ENCODE results near the gene HS3ST2.

DNA sequence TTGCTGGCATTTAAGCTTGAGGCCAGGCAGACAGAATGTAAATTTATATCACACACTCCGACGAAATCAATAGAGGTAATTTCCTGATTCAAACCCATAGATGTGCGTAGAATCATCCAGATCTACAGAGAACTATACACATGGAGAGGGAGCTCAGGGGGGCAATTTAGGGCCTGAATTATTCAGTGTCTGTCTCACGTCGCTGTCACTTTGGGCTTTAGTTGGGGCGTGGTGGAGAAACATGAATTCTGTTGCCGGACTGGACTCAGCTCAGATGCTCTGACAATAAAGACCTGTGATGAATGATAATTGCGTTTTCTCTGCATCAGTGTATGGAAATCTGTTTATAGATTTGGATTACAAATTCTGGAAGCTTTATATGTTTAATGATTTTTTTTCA lies 32.5 kb upstream of the HS3ST2 start:
- TF ChIP-seq, protein P1, sequence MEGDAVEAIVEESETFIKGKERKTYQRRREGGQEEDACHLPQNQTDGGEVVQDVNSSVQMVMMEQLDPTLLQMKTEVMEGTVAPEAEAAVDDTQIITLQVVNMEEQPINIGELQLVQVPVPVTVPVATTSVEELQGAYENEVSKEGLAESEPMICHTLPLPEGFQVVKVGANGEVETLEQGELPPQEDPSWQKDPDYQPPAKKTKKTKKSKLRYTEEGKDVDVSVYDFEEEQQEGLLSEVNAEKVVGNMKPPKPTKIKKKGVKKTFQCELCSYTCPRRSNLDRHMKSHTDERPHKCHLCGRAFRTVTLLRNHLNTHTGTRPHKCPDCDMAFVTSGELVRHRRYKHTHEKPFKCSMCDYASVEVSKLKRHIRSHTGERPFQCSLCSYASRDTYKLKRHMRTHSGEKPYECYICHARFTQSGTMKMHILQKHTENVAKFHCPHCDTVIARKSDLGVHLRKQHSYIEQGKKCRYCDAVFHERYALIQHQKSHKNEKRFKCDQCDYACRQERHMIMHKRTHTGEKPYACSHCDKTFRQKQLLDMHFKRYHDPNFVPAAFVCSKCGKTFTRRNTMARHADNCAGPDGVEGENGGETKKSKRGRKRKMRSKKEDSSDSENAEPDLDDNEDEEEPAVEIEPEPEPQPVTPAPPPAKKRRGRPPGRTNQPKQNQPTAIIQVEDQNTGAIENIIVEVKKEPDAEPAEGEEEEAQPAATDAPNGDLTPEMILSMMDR (IDR thresholded peaks at IDR 0.05; ENCODE audit: insufficient read depth, low read depth, low read length) = no peak
- TF ChIP-seq EZH2 (IDR thresholded peaks at IDR 0.05; ENCODE audit: insufficient read depth, low read length) = no peak
